Cardiac muscle cell (in vitro differentiated cells and primary cell): ENCODE results near the gene SEMA3D. TPM values are rescaled to one million over a fixed set of nuclear protein-coding genes. Genes with fewer than 3 reads are reported as not detected.
A peak's percentile ranks its signal among the peaks of the same experiment; 100 is the strongest.

Source experiments
- DNase-seq, 2 donors: peaks; one replicate each; pipeline versions ENCODE4 v3.0.0 to v3.0.0-alpha.2; 2010 to 2017; ENCODE audit warnings: low read depth in 1 of 2, low spot score in 1 of 2
- H3K27ac ChIP-seq: fragments of 200-600 bp; sonication (generic); 2 replicates; pipeline ENCODE4 v1.5.1; 2016
- H3K27me3 ChIP-seq: fragments of 200-600 bp; sonication (generic); 2 replicates; pipeline ENCODE4 v1.6.0; 2016; ENCODE audit warnings: control low read depth
- H3K36me3 ChIP-seq: fragments of 200-600 bp; sonication (generic); 2 replicates; pipeline ENCODE4 v1.5.1; 2016; ENCODE audit warnings: control low read depth
- H3K4me1 ChIP-seq: fragments of 200-600 bp; sonication (generic); 2 replicates; pipeline ENCODE4 v1.8.1; 2017; ENCODE audit warnings: low read depth, mild to moderate bottlenecking, mixed run types
- H3K4me3 ChIP-seq: fragments of 200-600 bp; sonication (generic); 2 replicates; pipeline ENCODE4 v1.5.1; 2016; ENCODE audit warnings: mild to moderate bottlenecking
- H3K9me3 ChIP-seq: fragments of 200-600 bp; sonication (generic); 2 replicates; pipeline ENCODE4 v1.5.1; 2017; ENCODE audit warnings: low read depth, mild to moderate bottlenecking, control low read depth
- polyA plus RNA-seq: library from polyadenylated mRNA; unstranded; fragments of >200 nt; fragmentation: Nextera tagmentation; extraction: Ambion mirVana; gene quantifications from 2 replicates; pipeline ENCODE4 v1.2.1, GENCODE V29; 2016
- total RNA-seq: library from RNA; depleted of rRNA; stranded (reverse); fragments of >200 nt; gene quantifications from 2 replicates; pipeline ENCODE4 v1.2.3, GENCODE V29; 2016
- TF ChIP-seq, protein P1 (sequence below): IDR thresholded peaks from 2 replicates; pipeline ENCODE4 v1.5.1; 2012; ENCODE audit warnings: low read depth, mild to moderate bottlenecking, low read length

SEMA3D gene
- total and polyA plus RNA-seq, 2 experiments from 2014 or later: 2.1 to 3.7 TPM

DNA sequence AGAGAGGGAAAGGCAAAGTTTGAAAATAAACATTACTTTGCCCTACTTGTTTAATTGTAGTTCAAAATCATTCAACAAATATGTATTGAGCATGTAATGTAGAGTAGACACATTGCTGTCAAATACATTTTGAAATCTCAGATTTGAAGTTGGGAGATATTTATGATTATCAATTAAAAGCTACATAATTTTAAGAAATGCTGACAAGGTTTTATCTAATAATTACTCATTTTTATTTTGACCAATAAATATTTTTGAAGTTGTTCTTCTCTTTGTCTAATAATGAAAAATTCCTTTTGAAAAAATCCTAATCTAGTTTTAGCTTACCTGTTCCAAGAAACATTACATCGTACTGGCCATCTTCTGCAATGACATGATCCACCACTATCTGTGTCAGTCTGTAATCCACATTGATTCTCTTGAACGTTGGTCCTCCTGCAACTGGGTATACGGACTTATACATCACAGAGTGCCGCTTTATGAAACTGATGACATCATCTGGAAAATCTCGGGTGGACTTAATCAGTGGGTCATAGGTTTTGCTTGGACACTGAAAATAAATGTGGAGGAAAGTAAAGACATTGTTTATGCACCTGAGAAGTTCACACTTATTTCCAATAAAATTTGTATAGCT lies 164.7 kb downstream of the SEMA3D start:
- H3K4me3 ChIP-seq: no peak overlapping the region
- no peaks in the 10 kb centered on the region for H3K9me3 ChIP-seq
- DNase-seq: no peak
- H3K27ac ChIP-seq: no peak overlapping the region
- H3K4me1 ChIP-seq: peaks cover 27% of the 10 kb centered on the region
- H3K36me3 ChIP-seq: no peaks in the 10 kb centered on the region
- TF ChIP-seq, protein P1, sequence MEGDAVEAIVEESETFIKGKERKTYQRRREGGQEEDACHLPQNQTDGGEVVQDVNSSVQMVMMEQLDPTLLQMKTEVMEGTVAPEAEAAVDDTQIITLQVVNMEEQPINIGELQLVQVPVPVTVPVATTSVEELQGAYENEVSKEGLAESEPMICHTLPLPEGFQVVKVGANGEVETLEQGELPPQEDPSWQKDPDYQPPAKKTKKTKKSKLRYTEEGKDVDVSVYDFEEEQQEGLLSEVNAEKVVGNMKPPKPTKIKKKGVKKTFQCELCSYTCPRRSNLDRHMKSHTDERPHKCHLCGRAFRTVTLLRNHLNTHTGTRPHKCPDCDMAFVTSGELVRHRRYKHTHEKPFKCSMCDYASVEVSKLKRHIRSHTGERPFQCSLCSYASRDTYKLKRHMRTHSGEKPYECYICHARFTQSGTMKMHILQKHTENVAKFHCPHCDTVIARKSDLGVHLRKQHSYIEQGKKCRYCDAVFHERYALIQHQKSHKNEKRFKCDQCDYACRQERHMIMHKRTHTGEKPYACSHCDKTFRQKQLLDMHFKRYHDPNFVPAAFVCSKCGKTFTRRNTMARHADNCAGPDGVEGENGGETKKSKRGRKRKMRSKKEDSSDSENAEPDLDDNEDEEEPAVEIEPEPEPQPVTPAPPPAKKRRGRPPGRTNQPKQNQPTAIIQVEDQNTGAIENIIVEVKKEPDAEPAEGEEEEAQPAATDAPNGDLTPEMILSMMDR: no peak
- H3K27me3 ChIP-seq: no peaks in the 10 kb centered on the region

DNA sequence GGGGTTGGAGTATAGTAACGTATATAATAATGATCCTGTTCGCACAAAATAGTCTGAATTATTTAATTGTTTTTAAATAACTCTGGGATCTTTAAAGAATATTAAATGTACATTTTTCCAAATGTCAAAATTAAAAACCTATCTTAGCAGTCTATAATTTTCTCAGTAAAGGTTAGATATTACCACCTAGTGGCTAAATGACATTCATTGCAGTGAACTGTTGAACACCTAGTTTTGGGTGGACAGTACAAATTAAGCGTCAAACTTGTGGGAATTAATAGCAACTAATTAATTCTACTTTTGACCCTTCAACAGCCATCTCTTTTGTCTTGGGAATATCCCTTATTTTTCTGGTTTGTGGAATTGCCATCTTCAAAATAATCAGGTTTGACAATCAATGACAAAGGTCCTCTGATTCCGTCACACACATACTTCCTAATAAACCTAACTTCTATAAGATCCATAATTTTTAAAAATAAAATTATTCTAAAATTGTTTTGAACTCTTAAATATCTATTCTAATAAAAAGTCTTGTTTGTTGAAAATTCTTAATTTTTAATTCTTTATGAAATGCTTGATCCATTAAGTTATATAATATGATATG lies 165.7 kb downstream of the SEMA3D start:
- Histone ChIP-seq H3K27me3 (no peaks in the 10 kb centered on the region), H3K4me3 (no peak overlapping the region), H3K9me3 (no peaks in the 10 kb centered on the region), H3K27ac (no peak overlapping the region), H3K4me1 (peaks cover 36% of the 10 kb centered on the region), H3K36me3 (no peaks in the 10 kb centered on the region)
- peak; percentile 29 to 40 for DNase-seq
- TF ChIP-seq, protein P1: peak; percentile 60

DNA sequence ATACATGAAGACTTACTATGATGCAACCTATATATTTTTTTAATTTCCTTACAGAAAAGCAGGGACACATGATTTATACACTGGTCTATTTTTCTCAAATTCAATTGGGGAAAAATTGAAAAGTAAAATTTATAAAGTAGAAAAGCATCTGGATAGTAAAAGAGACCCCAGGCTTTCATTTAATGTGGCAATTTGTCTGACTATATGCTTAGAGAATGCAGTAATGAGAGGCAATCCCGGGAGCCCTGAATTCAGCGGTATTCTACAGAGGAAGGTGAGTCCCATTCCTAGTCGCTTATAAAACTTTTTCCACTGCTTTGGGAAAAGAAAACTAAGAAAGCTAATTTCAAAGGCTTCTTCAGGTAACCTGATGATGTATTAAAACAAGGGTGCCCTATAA lies 167.1 kb downstream of the SEMA3D start:
- H3K27me3 ChIP-seq: no peaks in the 10 kb centered on the region
- H3K4me1 ChIP-seq: peaks cover 32% of the 10 kb centered on the region
- H3K27ac ChIP-seq: no peak overlapping the region
- no peak overlapping the region for H3K4me3 ChIP-seq
- no peak for DNase-seq
- no peaks in the 10 kb centered on the region for H3K9me3 ChIP-seq
- TF ChIP-seq, protein P1: no peak
- H3K36me3 ChIP-seq: no peaks in the 10 kb centered on the region

DNA sequence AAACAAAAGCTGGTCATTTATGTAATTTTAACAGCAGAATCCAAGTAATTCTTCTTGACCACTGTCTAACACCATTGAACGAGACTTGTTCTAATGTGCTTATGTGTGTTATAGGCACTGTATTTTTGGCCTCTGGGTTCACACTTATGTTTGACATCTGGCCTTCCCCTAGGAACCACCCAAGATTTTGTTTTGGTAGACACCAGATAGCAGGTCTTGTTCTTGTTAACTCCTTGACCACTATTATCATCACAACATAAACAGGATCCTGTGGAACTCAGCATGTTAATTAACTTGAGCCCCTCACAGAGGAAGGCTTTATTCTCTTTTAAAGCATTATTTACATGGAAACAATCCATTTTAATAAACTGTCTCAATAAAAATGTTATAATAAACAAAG lies 167.7 kb downstream of the SEMA3D start:
- no peak for DNase-seq
- H3K4me3 ChIP-seq: no peak overlapping the region
- H3K4me1 ChIP-seq: peaks cover 32% of the 10 kb centered on the region
- no peaks in the 10 kb centered on the region for H3K36me3 ChIP-seq
- H3K27me3 ChIP-seq: no peaks in the 10 kb centered on the region
- H3K9me3 ChIP-seq: no peaks in the 10 kb centered on the region
- TF ChIP-seq, protein P1: no peak
- no peak overlapping the region for H3K27ac ChIP-seq

DNA sequence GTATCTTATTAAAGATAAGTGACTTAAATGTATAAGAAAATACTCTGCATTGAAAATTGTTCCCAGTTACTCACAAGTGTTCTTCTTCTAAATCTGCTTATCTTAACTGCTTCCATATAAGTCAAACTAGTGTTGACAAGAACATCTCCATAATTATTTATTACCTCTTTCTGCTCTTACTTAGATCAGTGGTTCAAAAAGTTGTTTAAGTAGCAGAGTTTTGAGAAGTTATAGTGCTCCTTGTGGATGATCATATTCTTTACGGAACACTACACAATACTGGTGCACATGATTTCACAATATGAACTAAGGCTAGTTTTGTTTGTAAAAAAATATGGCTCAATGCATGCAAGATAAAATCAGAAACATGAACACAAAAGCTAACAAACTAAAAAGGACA lies 168.4 kb downstream of the SEMA3D start:
- peaks cover 32% of the 10 kb centered on the region for H3K4me1 ChIP-seq
- H3K9me3 ChIP-seq: no peaks in the 10 kb centered on the region
- TF ChIP-seq, protein P1: no peak
- peak in 1 of 2 donors; percentile 31 for DNase-seq
- H3K27me3 ChIP-seq: no peaks in the 10 kb centered on the region
- H3K27ac ChIP-seq: no peak overlapping the region
- no peak overlapping the region for H3K4me3 ChIP-seq
- no peaks in the 10 kb centered on the region for H3K36me3 ChIP-seq
